KMS-11 (cell line): ENCODE measurements around the gene NPAS2.

Experiments used
- H2AFZ ChIP-seq: fragments of 200-600 bp; sonication (generic); 2 replicates; pipeline ENCODE4 v1.6.1; 2016; ENCODE audit warnings: antibody characterized with exemption, mixed run types, low read depth
- H3K27ac ChIP-seq: fragments of 200-600 bp; sonication (generic); 2 replicates; pipeline ENCODE4 v1.6.1; 2016; ENCODE audit warnings: mild to moderate bottlenecking, mixed run types
- H3K27me3 ChIP-seq: fragments of 200-600 bp; sonication (generic); 2 replicates; pipeline ENCODE4 v1.6.1; 2017; ENCODE audit warnings: mild to moderate bottlenecking, low read depth, mixed run types, moderate library complexity; ENCODE audit not compliant: insufficient read depth
- H3K36me3 ChIP-seq: fragments of 200-600 bp; sonication (generic); 2 replicates; pipeline ENCODE4 v1.6.1; 2017; ENCODE audit warnings: mild to moderate bottlenecking, mixed run types; ENCODE audit not compliant: insufficient read depth
- H3K4me1 ChIP-seq: fragments of 200-600 bp; sonication (generic); 2 replicates; pipeline ENCODE4 v1.6.1; 2016; ENCODE audit warnings: mild to moderate bottlenecking, low read depth, mixed run types; ENCODE audit not compliant: poor library complexity, severe bottlenecking
- H3K4me2 ChIP-seq: fragments of 200-600 bp; sonication (generic); 2 replicates; pipeline ENCODE4 v1.7.0; 2016; ENCODE audit warnings: mild to moderate bottlenecking, mixed run types
- H3K4me3 ChIP-seq: fragments of 200-600 bp; sonication (generic); IDR thresholded peaks from 2 replicates; pipeline ENCODE4 v1.6.1; 2017; ENCODE audit warnings: low read depth, low read length, mixed read lengths; ENCODE audit not compliant: insufficient read depth
- H3K79me2 ChIP-seq: fragments of 200-600 bp; sonication (generic); 2 replicates; pipeline ENCODE4 v1.6.1; 2016; ENCODE audit warnings: low read depth, mixed run types; ENCODE audit not compliant: insufficient read depth
- H3K9ac ChIP-seq: fragments of 200-600 bp; sonication (generic); 2 replicates; pipeline ENCODE4 v1.6.1; 2016; ENCODE audit warnings: mild to moderate bottlenecking, mixed run types
- H4K20me1 ChIP-seq: fragments of 200-600 bp; sonication (generic); 2 replicates; pipeline ENCODE4 v1.6.1; 2016; ENCODE audit warnings: mild to moderate bottlenecking, mixed run types; ENCODE audit not compliant: insufficient read depth
- TF ChIP-seq, protein P1 (sequence below): fragments of 200-600 bp; sonication (generic); conservative IDR thresholded peaks from 2 replicates; pipeline ENCODE4 v1.6.1; 2017; ENCODE audit warnings: low read depth, mild to moderate bottlenecking, antibody characterized with exemption, low read length, moderate library complexity, mixed read lengths

The NPAS2 gene

DNA sequence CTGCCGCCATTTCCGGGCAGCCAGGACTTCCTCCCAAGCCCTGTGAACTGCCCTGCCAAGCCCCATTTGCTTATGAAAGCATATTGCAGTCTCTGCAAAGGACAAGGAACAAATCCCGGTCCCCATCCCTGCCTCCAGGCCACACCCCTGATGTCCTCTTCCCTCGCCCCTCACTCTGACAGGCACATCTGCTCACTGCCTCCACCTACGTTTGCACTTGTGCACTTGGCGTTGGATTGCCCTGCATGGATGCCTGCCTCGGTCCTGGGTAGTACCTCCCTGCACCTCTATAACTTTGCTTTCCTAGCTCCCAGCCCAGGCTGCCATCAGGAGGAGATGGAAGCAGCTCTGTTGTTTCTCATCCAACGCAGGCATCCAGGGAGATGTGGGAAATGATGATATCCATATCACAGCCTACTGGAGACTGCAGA is 162.5 kb downstream of the NPAS2 start:
- Histone ChIP-seq H3K27ac (no peak overlapping the region), H2AFZ (no peak overlapping the region), H3K4me3 (no peak overlapping the region), H4K20me1 (no peaks in the 10 kb centered on the region), H3K36me3 (no peaks in the 10 kb centered on the region), H3K79me2 (no peaks in the 10 kb centered on the region), H3K4me2 (no peak overlapping the region), H3K4me1 (no peaks in the 10 kb centered on the region), H3K9ac (no peak overlapping the region), H3K27me3 (no peaks in the 10 kb centered on the region)
- TF ChIP-seq, protein P1, sequence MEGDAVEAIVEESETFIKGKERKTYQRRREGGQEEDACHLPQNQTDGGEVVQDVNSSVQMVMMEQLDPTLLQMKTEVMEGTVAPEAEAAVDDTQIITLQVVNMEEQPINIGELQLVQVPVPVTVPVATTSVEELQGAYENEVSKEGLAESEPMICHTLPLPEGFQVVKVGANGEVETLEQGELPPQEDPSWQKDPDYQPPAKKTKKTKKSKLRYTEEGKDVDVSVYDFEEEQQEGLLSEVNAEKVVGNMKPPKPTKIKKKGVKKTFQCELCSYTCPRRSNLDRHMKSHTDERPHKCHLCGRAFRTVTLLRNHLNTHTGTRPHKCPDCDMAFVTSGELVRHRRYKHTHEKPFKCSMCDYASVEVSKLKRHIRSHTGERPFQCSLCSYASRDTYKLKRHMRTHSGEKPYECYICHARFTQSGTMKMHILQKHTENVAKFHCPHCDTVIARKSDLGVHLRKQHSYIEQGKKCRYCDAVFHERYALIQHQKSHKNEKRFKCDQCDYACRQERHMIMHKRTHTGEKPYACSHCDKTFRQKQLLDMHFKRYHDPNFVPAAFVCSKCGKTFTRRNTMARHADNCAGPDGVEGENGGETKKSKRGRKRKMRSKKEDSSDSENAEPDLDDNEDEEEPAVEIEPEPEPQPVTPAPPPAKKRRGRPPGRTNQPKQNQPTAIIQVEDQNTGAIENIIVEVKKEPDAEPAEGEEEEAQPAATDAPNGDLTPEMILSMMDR, result no peak

DNA sequence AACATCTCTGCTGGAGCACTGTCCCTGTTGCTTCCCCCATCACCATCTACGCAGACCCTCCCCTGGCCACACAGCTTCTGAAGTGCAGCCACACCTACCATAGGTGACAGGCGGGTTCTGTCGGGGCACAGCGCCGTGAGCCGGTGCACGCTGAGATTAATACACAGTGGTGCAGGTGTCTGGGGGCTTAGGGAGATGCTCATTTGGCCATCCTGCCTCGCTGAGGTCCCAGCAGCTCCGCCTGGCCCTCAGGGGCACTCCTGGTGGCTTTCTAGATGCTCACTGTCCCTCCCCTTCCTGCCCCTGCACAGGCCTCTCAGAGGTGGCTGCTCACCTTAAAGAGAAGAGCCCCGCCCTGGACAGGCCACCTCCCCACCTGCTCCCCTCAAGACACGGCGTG is 163.3 kb downstream of the NPAS2 start:
- no peak overlapping the region for H3K4me3 ChIP-seq
- no peaks in the 10 kb centered on the region for H4K20me1 ChIP-seq
- no peak overlapping the region for H3K9ac ChIP-seq
- H3K36me3 ChIP-seq, result no peaks in the 10 kb centered on the region
- TF ChIP-seq, protein P1, result no peak
- H2AFZ ChIP-seq, result no peak overlapping the region
- H3K4me2 ChIP-seq, result no peak overlapping the region
- H3K27me3 ChIP-seq, result no peaks in the 10 kb centered on the region
- H3K79me2 ChIP-seq, result no peaks in the 10 kb centered on the region
- no peak overlapping the region for H3K27ac ChIP-seq
- no peaks in the 10 kb centered on the region for H3K4me1 ChIP-seq

DNA sequence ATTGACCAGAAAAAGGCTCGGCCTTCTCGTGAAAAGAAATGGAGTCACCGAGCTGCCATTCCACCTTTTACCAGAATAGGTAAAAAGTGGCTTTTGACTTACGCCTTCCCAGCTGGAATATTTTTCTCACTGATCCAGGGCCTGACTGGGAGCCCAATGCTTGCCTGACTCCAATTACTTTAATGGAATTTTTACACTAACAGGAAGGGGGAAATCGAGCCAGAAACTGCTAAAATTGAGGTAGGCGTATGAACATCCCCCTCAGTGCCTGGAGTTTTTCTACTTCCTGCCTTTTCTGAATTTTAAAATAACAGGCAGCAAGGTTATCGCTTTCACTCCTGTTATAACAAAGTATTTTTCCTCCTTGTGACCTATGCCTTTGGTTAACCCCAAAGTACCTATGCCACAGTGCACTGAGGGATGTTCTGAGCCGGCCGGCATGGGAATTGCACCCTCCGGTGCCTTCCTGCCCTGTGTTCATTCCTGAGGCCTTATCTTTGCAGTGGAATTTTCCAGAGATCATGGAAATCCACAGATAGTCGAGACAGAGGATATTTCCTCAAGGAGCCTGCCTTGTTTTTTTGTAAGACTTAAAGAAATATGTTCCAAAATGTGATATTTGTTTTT is 163.9 kb downstream of the NPAS2 start:
- TF ChIP-seq, protein P1, result no peak

DNA sequence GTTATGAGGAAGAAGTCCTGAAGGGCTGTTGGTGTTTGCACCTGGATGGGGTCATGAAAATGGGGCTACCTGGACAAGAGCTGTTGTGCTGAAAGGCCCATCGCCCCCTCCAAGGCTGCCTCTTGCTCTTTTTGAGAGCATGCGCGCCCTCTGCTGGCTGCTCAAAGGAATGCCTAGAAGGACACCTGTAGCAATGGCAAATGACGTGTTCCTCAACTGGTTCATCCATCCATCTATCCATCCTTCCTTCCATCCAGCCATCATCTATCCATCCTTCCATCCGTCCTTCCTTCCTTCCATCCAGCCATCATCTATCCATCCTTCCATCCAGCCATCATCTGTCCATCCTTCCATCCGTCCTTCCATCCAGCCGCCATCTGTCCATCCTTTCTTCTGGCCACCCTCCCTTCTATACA is 165.0 kb downstream of the NPAS2 start:
- H3K36me3 ChIP-seq, result no peaks in the 10 kb centered on the region
- H3K27me3 ChIP-seq, result no peaks in the 10 kb centered on the region
- no peak overlapping the region for H3K4me2 ChIP-seq
- TF ChIP-seq, protein P1, result peak; percentile 84
- no peak overlapping the region for H3K27ac ChIP-seq
- H2AFZ ChIP-seq, result no peak overlapping the region
- H3K79me2 ChIP-seq, result no peaks in the 10 kb centered on the region
- H3K4me3 ChIP-seq, result no peak overlapping the region
- no peak overlapping the region for H3K9ac ChIP-seq
- no peaks in the 10 kb centered on the region for H4K20me1 ChIP-seq
- H3K4me1 ChIP-seq, result no peaks in the 10 kb centered on the region

More for the DNA sequence above, 163.9 kb downstream of the NPAS2 start:
- H3K27ac ChIP-seq, result no peak overlapping the region
- no peaks in the 10 kb centered on the region for H4K20me1 ChIP-seq
- H3K79me2 ChIP-seq, result no peaks in the 10 kb centered on the region
- H3K36me3 ChIP-seq, result no peaks in the 10 kb centered on the region
- H3K4me2 ChIP-seq, result no peak overlapping the region
- H2AFZ ChIP-seq, result no peak overlapping the region
- no peaks in the 10 kb centered on the region for H3K4me1 ChIP-seq
- no peaks in the 10 kb centered on the region for H3K27me3 ChIP-seq
- H3K4me3 ChIP-seq, result no peak overlapping the region
- H3K9ac ChIP-seq, result no peak overlapping the region
